Thymus (tissue), 11 donors: Measurements from ENCODE around the gene NPIPB8. TPM values are rescaled to one million over a fixed set of nuclear protein-coding genes. Genes with fewer than 3 reads are reported as not detected.
"Not testable (repeated sequence)": the region's sequence is repeated elsewhere in the genome, so short reads cannot be mapped to it uniquely, and the experiment has no call there.

Source experiments
- DNase-seq, 9 donors: peaks; one replicate each; pipeline ENCODE4 v3.0.0-alpha.2; 2013; ENCODE audit warnings: low spot score in 9 of 9, low read depth in 6 of 9, missing footprints in 1 of 9
- H3K27ac ChIP-seq, 2 donors: one replicate each; pipeline ENCODE4 v1.5.1; 2013; ENCODE audit warnings: control low read depth in 1 of 2, low read depth in 1 of 2, low read length in 1 of 2, mild to moderate bottlenecking in 1 of 2, moderate library complexity in 1 of 2
- H3K27me3 ChIP-seq, 2 donors: one replicate each; pipeline ENCODE4 v1.5.1; 2013; ENCODE audit warnings: low read length in 1 of 2; ENCODE audit not compliant: control insufficient read depth in 2 of 2, insufficient read depth in 1 of 2
- H3K36me3 ChIP-seq, 2 donors: one replicate each; pipeline ENCODE4 v1.5.1; 2013; ENCODE audit warnings: low read length in 1 of 2, mild to moderate bottlenecking in 1 of 2, moderate library complexity in 1 of 2; ENCODE audit not compliant: control insufficient read depth in 2 of 2, insufficient read depth in 2 of 2
- H3K4me1 ChIP-seq, 2 donors: one replicate each; pipeline ENCODE4 v1.5.1; 2013; ENCODE audit warnings: low read length in 2 of 2; ENCODE audit not compliant: control insufficient read depth in 2 of 2, insufficient read depth in 2 of 2
- H3K4me3 ChIP-seq, 2 donors: one replicate each; pipeline ENCODE4 v1.5.1; 2013; ENCODE audit warnings: low read length in 2 of 2, control low read depth in 1 of 2, mild to moderate bottlenecking in 1 of 2
- H3K9me3 ChIP-seq, 2 donors: one replicate each; pipeline ENCODE4 v1.5.1; 2013; ENCODE audit warnings: low read length in 1 of 2, mild to moderate bottlenecking in 1 of 2; ENCODE audit not compliant: control insufficient read depth in 2 of 2, insufficient read depth in 1 of 2
- WGBS: extraction: QIAGEN DNeasy Blood & Tissue Kit; methylation state at CpG from one replicate; pipeline ENCODE4 v1.1.7; 2013; 5-methylcytosine and 5-hydroxymethylcytosine counted together
- polyA plus RNA-seq: library from polyadenylated mRNA; stranded (reverse); fragments of 200-250 nt; gene quantifications from one replicate; pipeline ENCODE4 v1.2.3, GENCODE V29; 2013
- total RNA-seq: library from RNA; stranded (reverse); fragments of 120-200 nt; gene quantifications from one replicate; pipeline ENCODE4 v1.2.4, GENCODE V29; 2013
- donor health status: healthy.

NPIPB8 gene
- total and polyA plus RNA-seq, 2 donors, result 0.14 TPM; not detected in 1

DNA sequence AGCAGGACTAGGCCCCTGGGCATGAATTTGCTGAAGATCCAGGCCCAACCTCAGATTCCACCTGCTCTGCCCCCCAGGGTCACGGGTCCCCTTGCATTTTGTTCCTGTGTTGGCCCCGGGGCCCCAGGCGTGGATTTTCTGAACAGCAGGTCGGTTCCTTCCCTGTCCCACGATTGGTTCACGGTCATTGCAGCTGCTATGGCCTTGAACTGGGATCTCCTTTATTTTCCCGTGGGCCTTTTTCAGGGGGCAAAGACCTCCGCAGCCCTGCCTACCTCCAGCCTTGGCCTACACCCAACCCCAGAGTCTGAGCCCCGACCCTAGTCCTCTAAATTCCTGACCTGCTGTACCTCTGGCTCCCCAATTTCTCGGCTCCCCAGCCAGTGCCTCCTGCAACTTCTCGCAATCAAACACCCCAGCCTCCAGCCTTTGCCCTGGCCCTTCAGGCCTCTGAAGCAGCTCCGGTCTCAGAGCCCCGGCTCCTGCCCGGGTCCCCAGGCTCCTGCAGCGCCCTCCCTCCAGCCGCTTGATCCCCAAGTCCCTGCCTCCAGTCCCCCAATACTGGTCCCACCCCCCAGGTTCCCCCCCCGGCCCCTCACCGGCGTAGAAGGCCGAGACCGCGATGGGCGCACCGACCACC is 15.2 kb upstream of the NPIPB8 start:
- peak overlapping the region; percentile 49 to 70 for H3K4me3 ChIP-seq
- H3K27ac ChIP-seq, result not testable (repeated sequence)
- WGBS, result 44% methylated on average over 24 of the region's 24 CpGs

DNA sequence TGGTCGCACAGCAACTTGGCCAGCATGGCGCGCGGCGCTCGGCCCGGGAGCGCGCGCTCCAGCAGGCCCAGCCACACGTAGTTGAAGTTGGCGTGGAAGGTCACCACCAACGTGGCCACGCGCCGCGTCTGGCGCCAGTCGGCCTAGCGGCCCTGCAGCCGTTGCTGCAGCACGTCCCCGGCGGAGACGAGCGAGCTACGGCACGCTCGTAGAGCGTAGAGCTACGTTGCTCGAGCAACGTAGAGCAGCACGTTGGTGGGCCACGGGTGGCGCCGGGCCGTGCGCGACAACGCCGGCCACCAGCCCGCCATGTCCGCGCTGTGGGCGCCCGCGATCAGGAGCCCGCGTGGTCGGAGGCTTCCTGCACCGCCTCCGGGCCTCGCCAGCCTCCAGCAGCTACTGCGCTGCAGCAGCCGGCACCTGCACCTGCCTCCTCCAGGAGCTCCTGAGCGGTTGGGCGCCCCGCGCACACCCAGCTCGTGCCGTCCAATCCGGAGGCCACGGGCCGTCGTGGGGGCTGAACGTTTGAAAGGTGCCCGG is 14.6 kb upstream of the NPIPB8 start:
- WGBS, result under 1% methylated on average over 68 of the region's 68 CpGs
- peak in 8 of 9 donors; percentile 29 to 79 (median 36) for DNase-seq
- Histone ChIP-seq H3K27ac (no peak overlapping the region), H3K4me3 (peak overlapping the region; percentile 49 to 70), H3K9me3 (no peaks in the 10 kb centered on the region), H3K4me1 (peaks cover 2 to 6% of the 10 kb centered on the region in 2 donors), H3K36me3 (peaks cover 0 to 7% of the 10 kb centered on the region in 2 donors), H3K27me3 (no peaks in the 10 kb centered on the region)

More for the DNA sequence above, 15.2 kb upstream of the NPIPB8 start:
- not testable (repeated sequence) for H3K27me3 ChIP-seq, H3K9me3 ChIP-seq, H3K36me3 ChIP-seq, H3K4me1 ChIP-seq, DNase-seq

DNA sequence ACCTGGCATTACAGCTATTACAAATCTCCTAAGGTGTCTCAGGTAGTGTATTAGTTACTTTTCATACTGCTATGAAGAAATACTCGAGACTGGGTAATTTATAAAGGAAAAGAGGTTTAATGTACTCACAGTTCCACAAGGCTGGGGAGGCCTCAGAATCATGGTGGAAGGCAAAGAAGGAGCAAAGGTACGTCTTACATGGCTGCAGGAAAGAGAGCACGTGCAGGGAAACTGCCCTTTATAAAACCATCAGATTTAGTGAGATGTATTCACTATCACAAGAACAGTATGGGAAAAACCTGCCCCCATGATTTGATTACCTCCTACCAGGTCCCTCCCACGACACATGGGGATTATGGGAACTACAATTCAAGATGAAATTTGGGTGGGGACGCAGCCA is 7.0 kb upstream of the NPIPB8 start:
- not testable (repeated sequence) for H3K9me3 ChIP-seq, H3K27me3 ChIP-seq, DNase-seq, H3K4me3 ChIP-seq, H3K4me1 ChIP-seq, H3K36me3 ChIP-seq, H3K27ac ChIP-seq
- 90% methylated on average over 4 of the region's 5 CpGs for WGBS

DNA sequence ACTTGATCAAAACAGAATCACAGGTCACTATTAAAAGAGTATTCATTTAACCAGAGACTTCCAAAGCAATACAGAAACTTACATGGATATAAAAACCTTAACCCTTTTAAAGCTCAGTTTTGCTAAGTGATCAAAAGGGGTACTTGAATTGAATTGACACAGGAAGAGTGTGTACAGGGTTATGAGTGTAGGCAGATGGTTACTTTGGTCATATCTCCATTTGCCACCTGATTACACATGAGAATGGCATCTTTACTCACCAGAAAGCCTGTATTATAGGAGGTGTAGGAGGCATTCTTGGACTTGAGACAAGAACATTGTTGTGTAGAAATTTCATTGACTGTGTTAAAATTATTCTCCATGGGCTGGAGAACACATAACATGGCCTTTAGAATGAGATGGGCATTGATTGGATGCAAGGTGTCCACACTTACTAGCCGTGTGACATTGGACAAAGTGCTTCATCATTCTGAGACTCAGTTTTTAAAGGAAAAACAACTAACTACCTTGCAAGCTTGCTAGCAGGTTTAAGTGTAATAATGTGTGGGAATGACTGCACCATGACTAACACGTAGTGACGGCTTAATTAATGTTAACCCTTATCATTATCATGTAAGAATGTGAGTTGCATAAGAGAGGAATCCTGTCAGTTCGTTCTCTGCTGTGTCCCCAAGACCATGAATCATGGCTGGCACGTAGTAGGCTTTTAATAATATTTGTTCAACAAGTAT is 1.6 kb upstream of the NPIPB8 start:
- not testable (repeated sequence) for H3K4me3 ChIP-seq, H3K36me3 ChIP-seq, H3K27ac ChIP-seq, H3K27me3 ChIP-seq, DNase-seq, H3K4me1 ChIP-seq, H3K9me3 ChIP-seq
- 94% methylated on average over 5 of the region's 5 CpGs for WGBS

GRCh38 chr16:28638359-28638758 is 494 bp downstream of the NPIPB8 start:
- H3K27me3 ChIP-seq, H3K4me3 ChIP-seq, H3K4me1 ChIP-seq, DNase-seq, H3K36me3 ChIP-seq, H3K27ac ChIP-seq, H3K9me3 ChIP-seq: not testable (repeated sequence)
- 61% methylated on average over 4 of the region's 5 CpGs for WGBS

DNA sequence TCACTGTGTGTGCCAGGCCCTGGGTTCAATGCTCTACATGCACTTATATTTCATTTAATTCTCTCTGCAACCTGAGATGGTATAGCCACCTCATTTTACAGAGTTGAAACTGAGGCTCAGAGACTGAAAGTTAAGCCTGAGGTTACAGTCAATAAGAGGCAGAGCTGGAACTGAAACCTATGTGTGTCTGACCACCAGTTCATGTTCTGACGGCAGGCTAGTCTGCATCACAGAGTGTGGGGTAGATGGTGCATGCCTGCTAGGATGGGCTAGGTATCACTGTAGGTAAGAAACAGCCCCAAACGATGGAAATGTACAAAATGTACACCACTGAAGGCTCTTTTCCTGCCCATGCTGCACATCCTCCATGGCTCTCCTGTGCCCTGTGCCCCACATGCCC is 2.1 kb downstream of the NPIPB8 start:
- H3K9me3 ChIP-seq, H3K4me3 ChIP-seq, H3K4me1 ChIP-seq, H3K36me3 ChIP-seq, H3K27ac ChIP-seq, H3K27me3 ChIP-seq, DNase-seq: not testable (repeated sequence)
- 83% methylated on average over 2 of the region's 2 CpGs for WGBS

DNA sequence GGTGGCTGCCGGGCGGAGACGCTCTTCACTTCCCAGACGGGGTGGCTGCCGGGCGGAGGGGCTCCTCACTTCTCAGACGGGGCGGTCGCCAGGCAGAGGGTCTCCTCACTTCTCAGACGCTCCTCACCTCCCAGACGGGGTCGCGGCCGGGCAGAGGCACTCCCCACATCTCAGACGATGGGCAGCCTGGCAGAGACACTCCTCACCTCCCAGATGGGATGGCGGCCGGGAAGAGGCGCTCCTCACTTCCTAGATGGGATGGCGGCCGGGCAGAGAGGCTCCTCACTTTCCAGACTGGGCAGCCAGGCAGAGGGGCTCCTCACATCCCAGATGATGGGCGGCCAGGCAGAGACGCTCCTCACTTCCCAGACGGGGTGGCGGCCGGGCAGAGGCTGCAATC is 28.4 kb downstream of the NPIPB8 start:
- WGBS, result over 99% methylated on average over 10 of the region's 25 CpGs
- not testable (repeated sequence) for DNase-seq, H3K4me1 ChIP-seq, H3K36me3 ChIP-seq, H3K9me3 ChIP-seq, H3K27ac ChIP-seq, H3K4me3 ChIP-seq, H3K27me3 ChIP-seq

GRCh38 chr16:28667480-28667879 is 29.6 kb downstream of the NPIPB8 start:
- H3K9me3 ChIP-seq, H3K4me1 ChIP-seq, H3K4me3 ChIP-seq, H3K27ac ChIP-seq, H3K36me3 ChIP-seq, H3K27me3 ChIP-seq, DNase-seq: not testable (repeated sequence)
- no CpG with 5 or more reads among the region's 7 CpGs for WGBS

GRCh38 chr16:28668199-28668598 is 30.3 kb downstream of the NPIPB8 start:
- no CpG with 5 or more reads among the region's 4 CpGs for WGBS

More at GRCh38 chr16:28668199-28668598, 30.3 kb downstream of the NPIPB8 start:
- H3K9me3 ChIP-seq, H3K27me3 ChIP-seq, H3K27ac ChIP-seq, H3K36me3 ChIP-seq, H3K4me3 ChIP-seq, H3K4me1 ChIP-seq, DNase-seq: not testable (repeated sequence)
